ENCODE measurements around the gene GMDS.

Gene GMDS

DNA sequence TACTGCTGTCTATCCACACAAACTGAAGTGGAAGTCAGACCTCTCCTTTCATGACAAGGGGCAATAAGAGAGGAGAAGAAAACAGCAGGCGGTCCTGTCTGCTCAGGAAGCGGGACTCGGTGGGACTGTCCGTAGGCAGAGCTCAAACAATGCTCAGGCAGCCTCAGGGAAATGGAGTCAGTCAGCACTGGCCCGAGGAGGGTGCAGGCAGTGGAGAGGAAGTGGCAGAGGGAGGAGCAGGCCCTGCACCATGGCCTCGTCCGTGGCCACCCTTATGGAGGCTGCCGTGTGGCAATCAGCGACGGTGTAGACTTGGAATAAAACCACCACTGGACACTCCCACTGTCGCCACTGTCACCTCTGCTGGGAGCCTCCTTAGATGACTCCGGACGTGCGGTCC, 616.1 kb downstream of the GMDS start:
- in situ Hi-C loops (cut with HindIII; ENCODE audit: low sequenced_read_pairs): loop anchor here (5.0 kb wide), 3 partner anchors 33 to 138 kb away; no protein-coding TSS in a partner anchor

DNA sequence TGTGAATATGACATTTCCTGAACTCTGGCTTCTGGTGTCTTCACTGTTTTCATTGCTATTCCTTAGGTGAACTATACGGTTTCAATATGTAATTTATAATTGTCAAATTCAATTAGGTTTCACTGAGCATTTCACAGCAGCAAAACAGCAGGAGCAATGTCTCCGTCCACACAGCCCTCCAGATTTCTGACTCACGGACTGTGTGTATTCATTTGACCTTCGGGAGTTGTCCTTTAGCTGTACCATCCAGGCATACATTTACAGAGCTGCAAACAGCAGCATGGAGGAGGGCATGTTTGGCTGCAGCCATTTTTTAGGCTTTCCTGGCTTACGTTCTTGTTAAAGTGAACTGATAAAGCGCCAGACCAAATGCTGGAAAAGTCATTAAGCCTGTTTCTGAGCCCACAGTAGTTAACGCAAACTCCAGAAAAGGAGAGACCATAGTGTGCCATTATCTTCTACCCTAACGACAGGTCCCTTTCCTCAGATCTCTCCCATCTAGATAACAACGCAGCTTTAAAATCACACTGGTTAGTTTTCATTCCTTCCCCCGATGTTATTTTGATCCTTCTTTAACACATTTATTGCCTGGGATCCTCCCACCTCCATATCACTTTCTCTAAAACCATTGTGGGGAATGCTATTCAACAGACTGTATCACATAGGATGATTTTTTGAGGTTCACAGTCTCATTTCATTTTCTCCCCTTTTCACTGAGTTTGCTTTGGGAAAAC, 617.4 kb downstream of the GMDS start:
- in situ Hi-C loops (cut with HindIII; ENCODE audit: low sequenced_read_pairs): loop anchor here (5.0 kb wide), 3 partner anchors 34 to 139 kb away; no protein-coding TSS in a partner anchor

DNA sequence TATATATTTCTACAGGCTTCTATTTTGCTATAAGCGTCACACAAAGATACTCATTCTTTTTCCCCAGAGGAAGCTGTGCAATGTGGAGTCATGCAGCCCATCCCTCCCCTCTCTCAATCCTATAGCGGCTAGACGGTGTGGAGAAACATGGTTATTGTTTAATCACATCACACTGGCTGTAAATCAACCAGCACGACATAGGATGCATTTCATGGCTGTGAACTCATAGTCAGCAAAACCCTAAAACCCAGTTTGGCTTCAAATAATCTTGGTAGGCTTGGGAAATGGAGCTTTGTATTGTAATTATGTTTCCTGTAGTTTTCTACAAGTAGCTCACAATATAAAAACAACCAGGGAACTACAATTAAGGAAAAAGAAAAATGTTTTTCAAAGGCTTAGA, 618.9 kb downstream of the GMDS start:
- in situ Hi-C loops (cut with HindIII; ENCODE audit: low sequenced_read_pairs): loop anchor here (5.0 kb wide), 3 partner anchors 36 to 141 kb away; no protein-coding TSS in a partner anchor

GRCh38 chr6:1625794-1626435, 619.5 kb downstream of the GMDS start:
- in situ Hi-C loops (cut with HindIII; ENCODE audit: low sequenced_read_pairs): loop anchor here (5.0 kb wide), 3 partner anchors 36 to 141 kb away; no protein-coding TSS in a partner anchor

GRCh38 chr6:1624851-1625781, 620.3 kb downstream of the GMDS start:
- in situ Hi-C loops (cut with HindIII; ENCODE audit: low sequenced_read_pairs): loop anchor here (5.0 to 25.0 kb wide), 4 partner anchors 37 to 587 kb away; no protein-coding TSS in a partner anchor

GRCh38 chr6:1624058-1624850, 621.2 kb downstream of the GMDS start:
- in situ Hi-C loops (cut with HindIII; ENCODE audit: low sequenced_read_pairs): loop anchor here (25.0 kb wide), 1 partner anchor 588 kb away; no protein-coding TSS in a partner anchor

DNA sequence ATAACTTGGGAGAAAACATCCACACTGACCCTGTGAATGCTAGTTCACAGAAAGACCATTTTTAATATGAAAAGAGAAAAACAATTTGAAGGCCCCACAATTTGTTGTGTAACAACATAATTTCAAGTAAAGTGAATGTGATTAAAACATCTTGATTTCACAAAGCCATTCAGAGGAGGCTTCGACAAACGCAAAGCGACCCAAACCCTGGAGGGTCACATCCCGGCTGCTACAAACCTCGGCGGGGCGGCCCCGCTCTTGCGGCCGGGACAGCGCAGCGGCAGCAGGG, 621.7 kb downstream of the GMDS start:
- in situ Hi-C loops (cut with HindIII; ENCODE audit: low sequenced_read_pairs): loop anchor here (25.0 kb wide), 1 partner anchor 589 kb away; no protein-coding TSS in a partner anchor

DNA sequence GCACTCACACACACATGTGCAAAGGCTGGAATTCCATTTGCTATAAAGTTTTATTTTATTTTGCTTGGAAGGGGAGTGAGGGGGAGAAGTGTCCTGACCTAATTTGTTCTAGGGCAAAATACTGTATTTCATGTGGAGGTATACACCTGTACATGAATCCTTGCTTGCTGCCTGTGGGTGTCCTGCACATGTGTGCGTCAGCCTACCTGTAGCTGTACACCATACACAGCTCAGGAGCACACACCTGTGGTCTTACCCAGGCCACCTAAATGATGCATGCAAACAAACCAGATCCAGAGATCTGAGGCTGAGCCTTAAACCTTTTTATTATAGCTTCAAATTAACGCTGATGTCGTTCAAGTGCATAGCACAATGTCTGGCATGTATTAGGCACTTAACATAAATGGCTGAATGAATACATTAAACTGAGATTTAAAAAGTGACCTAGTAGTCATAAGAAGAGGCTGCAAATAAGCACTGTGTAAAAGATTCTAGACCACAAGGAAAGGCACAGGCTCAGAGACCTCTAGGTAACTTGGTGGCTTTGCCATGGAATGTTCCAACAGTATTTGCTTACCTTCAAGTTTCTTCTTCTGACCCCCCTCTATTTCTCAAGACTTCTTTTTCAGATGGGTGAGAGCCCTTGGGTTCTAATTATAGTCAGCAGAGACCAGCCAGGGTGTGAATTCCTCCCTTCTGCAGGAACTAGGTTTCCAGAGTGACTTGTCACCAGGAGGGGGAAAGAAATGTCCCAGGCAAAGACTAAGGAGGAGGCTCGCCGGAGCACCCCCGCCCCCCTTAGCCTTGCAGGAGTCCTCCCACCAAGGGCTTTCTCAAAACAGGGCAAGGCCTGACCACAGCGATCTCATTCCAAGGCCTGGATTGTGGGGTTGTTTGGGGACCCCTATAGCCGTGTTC, 622.3 kb downstream of the GMDS start:
- in situ Hi-C loops (cut with HindIII; ENCODE audit: low sequenced_read_pairs): loop anchor here (25.0 kb wide), 1 partner anchor 589 kb away; no protein-coding TSS in a partner anchor

GRCh38 chr6:1622220-1622850, 623.1 kb downstream of the GMDS start:
- in situ Hi-C loops (cut with HindIII; ENCODE audit: low sequenced_read_pairs): loop anchor here (25.0 kb wide), 1 partner anchor 590 kb away; no protein-coding TSS in a partner anchor

DNA sequence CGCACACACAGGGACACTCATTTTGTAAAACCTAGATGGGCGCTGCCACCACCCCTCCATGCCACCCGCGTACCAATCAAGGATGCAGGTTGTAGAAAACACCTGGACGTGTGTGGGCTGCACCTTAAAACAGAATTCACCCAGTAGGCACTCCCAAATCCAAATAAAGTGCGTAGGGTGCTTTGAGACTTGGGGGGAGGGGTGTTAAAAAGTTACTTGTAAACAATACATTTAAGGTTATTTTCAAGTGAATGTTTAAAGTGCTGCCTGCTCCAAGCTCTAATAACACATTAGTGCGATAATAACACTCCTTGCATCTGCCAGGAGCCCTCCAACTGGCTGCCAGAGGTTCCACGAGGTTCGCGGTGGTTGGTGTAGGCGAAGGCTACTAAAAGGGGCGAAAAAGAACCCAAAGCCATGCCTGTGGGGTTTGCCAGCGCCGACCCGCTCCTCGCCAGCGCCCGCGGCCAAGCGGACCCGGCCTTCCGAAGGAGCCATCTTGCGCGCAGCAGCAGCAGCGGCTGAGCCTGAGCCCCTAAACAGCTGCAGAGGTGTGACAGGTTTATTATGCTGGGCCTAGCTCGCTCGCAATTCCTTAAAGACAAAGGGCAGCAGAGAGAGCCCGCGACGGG, 624.2 kb downstream of the GMDS start:
- in situ Hi-C loops (cut with HindIII; ENCODE audit: low sequenced_read_pairs): loop anchor here (25.0 kb wide), 1 partner anchor 591 kb away; no protein-coding TSS in a partner anchor

DNA sequence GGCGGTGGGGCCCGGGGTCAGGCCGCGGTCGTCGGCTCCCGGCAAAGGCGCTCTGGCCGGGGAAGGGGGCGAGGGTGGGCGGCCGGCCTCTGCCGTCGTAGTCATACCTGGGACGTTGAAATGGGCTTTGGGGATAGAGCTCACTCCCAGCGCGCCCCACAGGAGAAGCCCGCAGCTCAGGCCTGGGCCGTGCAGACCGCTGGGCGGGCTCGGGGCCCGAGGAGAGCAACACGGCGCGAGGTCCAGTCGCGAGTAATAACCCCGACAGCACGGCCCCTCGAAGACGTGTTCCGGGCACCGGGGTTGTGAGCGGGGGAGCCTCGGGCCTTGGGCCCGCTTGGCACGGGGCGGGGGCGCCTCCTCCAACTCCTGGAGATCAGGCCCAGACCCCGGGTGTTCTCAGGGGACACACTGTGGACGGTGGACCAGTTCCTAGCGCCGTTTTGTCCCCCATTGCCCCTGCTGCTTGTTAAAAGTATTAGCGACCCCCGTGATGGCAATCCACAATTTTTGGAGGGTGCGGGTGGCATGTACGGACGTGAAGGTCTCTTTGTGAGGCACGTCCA, 624.8 kb downstream of the GMDS start:
- in situ Hi-C loops (cut with HindIII; ENCODE audit: low sequenced_read_pairs): loop anchor here (25.0 kb wide), 1 partner anchor 592 kb away; no protein-coding TSS in a partner anchor

DNA sequence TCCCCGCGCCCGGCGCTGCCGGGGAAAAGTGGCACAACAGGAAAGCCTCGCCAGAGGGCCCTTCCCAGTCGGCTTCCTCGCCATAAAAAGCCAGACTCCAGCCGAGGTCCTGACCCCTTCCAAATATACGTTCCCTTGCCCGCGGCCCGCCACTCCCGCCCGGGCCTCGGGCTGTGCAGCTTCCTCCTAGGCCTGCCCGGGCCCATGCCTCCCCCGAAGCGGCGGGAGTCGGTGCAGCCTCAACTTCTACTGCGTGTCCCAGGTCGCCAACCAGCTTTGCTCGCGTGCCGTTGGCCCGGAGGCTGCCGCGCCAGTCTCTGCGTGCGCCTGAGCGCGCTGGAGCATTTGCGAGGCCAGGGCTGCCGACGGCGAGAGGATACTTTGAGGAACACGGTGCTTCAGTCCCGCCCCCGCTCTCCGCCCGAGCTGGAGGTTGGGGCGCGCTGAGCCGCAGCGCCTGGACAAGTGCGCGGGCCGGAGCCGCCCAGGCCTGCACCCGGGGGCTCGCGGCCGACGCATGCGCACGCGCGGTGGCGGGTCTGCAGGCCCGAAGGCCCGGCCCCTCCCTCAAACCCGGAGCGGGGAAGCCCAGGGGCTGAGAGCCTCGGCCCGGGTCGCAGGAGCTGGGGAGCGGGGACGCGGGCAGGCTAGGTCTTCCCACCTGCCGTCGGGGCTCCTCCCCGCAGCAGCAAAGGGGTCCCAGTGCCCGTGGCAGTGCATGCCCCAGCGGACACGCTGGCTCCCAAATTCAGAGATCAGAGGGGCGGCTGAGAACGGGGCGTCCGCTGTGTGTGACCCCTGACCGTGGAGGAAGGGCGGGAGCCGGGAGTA, 625.5 kb downstream of the GMDS start:
- in situ Hi-C loops (cut with HindIII; ENCODE audit: low sequenced_read_pairs): loop anchor here (25.0 kb wide), 1 partner anchor 592 kb away; no protein-coding TSS in a partner anchor

- in situ Hi-C loops (cut with HindIII; ENCODE audit: low sequenced_read_pairs): loop anchor here (25.0 kb wide), 1 partner anchor 593 kb away; no protein-coding TSS in a partner anchor
Observed at GRCh38 chr6:1619098-1619672, 626.2 kb downstream of the GMDS start.

GRCh38 chr6:1618311-1619097, 626.9 kb downstream of the GMDS start:
- in situ Hi-C loops (cut with HindIII; ENCODE audit: low sequenced_read_pairs): loop anchor here (25.0 kb wide), 1 partner anchor 594 kb away; no protein-coding TSS in a partner anchor

Measured in endothelial cell of hepatic sinusoid (primary cell).